ENCODE results near the gene FOXJ3. TPM values are rescaled to one million over a fixed set of nuclear protein-coding genes. Genes with fewer than 3 reads are reported as not detected.
"Not testable (repeated sequence)": the region's sequence is repeated elsewhere in the genome, so short reads cannot be mapped to it uniquely, and the experiment has no call there.

FOXJ3 gene
- total RNA-seq, 2 donors from 2014 or later: 36.7 to 38.6 TPM

DNA sequence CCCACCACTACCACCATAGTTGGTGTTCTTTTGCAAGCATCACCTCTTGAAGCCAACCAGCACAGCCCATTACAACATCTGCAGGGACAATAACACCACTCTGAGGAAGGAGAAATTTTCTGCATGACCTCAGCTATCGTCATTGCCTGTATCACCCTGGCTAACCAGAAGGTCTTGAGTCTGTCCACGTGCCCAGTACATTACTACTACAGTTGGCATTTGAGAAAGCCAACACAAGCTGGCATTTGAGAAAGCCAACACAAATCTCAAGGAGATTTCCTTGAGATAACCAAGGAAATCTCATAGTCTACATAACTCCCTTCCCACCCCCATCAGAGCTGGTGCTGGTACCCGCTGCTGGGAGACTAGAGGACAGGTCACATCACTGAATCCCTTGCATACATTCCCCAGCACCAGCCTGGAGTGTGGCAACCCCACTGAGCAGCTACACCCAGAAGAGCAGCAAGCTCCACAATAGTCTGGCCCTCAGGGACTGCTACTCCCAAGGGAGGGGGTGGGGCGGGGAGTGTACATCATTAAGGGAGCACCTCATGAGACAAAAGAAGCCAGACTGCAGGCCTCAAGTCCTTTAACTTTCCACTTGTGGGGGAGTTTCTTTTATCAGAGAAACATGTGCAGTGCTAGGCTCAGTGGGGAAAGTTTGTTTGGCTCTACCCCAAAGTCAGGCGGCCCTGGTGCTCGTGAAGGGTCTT, 124.5 kb downstream of the FOXJ3 start:
- peaks cover 0 to 28% of the 10 kb centered on the region in 2 donors for H3K4me1 ChIP-seq
- H3K9me3 ChIP-seq: peaks cover 0 to 5% of the 10 kb centered on the region in 2 donors
- H3K4me3 ChIP-seq: no peak overlapping the region
- H3K27me3 ChIP-seq: no peaks in the 10 kb centered on the region
- no peaks in the 10 kb centered on the region for H3K36me3 ChIP-seq
- no peak overlapping the region for H3K27ac ChIP-seq
- DNase-seq (ENCODE audit: low spot score): no peak
- TF ChIP-seq, protein P1, sequence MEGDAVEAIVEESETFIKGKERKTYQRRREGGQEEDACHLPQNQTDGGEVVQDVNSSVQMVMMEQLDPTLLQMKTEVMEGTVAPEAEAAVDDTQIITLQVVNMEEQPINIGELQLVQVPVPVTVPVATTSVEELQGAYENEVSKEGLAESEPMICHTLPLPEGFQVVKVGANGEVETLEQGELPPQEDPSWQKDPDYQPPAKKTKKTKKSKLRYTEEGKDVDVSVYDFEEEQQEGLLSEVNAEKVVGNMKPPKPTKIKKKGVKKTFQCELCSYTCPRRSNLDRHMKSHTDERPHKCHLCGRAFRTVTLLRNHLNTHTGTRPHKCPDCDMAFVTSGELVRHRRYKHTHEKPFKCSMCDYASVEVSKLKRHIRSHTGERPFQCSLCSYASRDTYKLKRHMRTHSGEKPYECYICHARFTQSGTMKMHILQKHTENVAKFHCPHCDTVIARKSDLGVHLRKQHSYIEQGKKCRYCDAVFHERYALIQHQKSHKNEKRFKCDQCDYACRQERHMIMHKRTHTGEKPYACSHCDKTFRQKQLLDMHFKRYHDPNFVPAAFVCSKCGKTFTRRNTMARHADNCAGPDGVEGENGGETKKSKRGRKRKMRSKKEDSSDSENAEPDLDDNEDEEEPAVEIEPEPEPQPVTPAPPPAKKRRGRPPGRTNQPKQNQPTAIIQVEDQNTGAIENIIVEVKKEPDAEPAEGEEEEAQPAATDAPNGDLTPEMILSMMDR (IDR thresholded peaks at IDR 0.05): no peak

- no peak overlapping the region for H3K4me3 ChIP-seq
- H3K27me3 ChIP-seq: no peaks in the 10 kb centered on the region
- peaks cover 0 to 5% of the 10 kb centered on the region in 2 donors for H3K9me3 ChIP-seq
- no peaks in the 10 kb centered on the region for H3K36me3 ChIP-seq
- H3K4me1 ChIP-seq: peaks cover 0 to 26% of the 10 kb centered on the region in 2 donors
- H3K27ac ChIP-seq: no peak overlapping the region
- DNase-seq (ENCODE audit: low spot score): no peak
- TF ChIP-seq, protein P1 (IDR thresholded peaks at IDR 0.05): no peak
These were observed 125.3 kb downstream of the FOXJ3 start for GRCh38 chr1:42209526-42210251.

GRCh38 chr1:42206930-42207329, 128.1 kb downstream of the FOXJ3 start:
- not testable (repeated sequence) for H3K27me3 ChIP-seq; DNase-seq (ENCODE audit: low spot score); H3K36me3 ChIP-seq; H3K4me3 ChIP-seq; H3K27ac ChIP-seq; H3K9me3 ChIP-seq
- H3K4me1 ChIP-seq: peaks cover 0 to 21% of the 10 kb centered on the region in 2 donors

GRCh38 chr1:42206164-42206563, 128.9 kb downstream of the FOXJ3 start:
- DNase-seq (ENCODE audit: low spot score): no peak
- Histone ChIP-seq H3K4me1 (peaks cover 0 to 21% of the 10 kb centered on the region in 2 donors), H3K4me3 (no peak overlapping the region), H3K27ac (no peak overlapping the region), H3K9me3 (peaks cover 0 to 12% of the 10 kb centered on the region in 2 donors), H3K27me3 (no peaks in the 10 kb centered on the region), H3K36me3 (no peaks in the 10 kb centered on the region)
- TF ChIP-seq, protein P1 (IDR thresholded peaks at IDR 0.05): no peak

- peaks cover 0 to 12% of the 10 kb centered on the region in 2 donors for H3K9me3 ChIP-seq
- peaks cover 12% of the 10 kb centered on the region for H3K36me3 ChIP-seq
- H3K27me3 ChIP-seq: no peaks in the 10 kb centered on the region
- DNase-seq (ENCODE audit: low spot score): no peak
- H3K4me3 ChIP-seq: no peak overlapping the region
- H3K27ac ChIP-seq: no peak overlapping the region
- TF ChIP-seq, protein P1 (IDR thresholded peaks at IDR 0.05): no peak
- no peaks in the 10 kb centered on the region for H3K4me1 ChIP-seq
These were observed 133.0 kb downstream of the FOXJ3 start for GRCh38 chr1:42201986-42202385.

DNA sequence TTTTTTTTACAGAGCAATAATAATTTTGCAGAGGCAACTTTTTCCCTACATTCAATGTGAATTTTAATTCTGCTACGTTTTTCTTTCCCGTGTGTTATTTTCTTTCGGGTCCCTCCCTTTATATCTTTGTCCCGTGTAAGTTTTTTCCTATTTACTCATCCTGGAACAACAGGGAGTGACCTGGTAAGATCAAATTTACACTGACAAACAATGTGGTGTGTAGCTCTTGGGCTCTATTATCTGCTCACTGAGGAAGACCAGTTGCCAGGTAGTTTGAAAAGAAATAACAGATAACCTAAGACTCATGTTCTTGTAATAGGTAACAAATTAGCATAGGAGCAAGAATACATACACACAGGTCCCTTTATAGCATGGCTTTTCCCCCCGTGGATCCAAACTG, 136.8 kb downstream of the FOXJ3 start:
- H3K36me3 ChIP-seq: peaks cover 19% of the 10 kb centered on the region
- TF ChIP-seq, protein P1 (IDR thresholded peaks at IDR 0.05): no peak

More for the DNA sequence above, 136.8 kb downstream of the FOXJ3 start:
- Histone ChIP-seq H3K27ac (no peak overlapping the region), H3K4me3 (no peak overlapping the region), H3K9me3 (peaks cover 0 to 12% of the 10 kb centered on the region in 2 donors), H3K27me3 (no peaks in the 10 kb centered on the region), H3K4me1 (no peaks in the 10 kb centered on the region)
- DNase-seq (ENCODE audit: low spot score): no peak
